GM12878 (cell line): ENCODE results near the gene ALMS1. TPM values are rescaled to one million over a fixed set of nuclear protein-coding genes. Genes with fewer than 3 reads are reported as not detected.

Experiments
- ATAC-seq: fragments of 200-7000 bp; cut with Tn5 transposase; 3 replicates; pipeline ENCODE4 v1.9.1; 2020; ENCODE audit warnings: mild to moderate bottlenecking, moderate library complexity
- BruUV-seq: library from RNA; stranded (reverse); fragments of 400-500 nt; replicated peaks from 2 replicates; lab custom pipeline; 2021; lab: Mats Ljungman, UMichigan
- CTCF ChIA-PET: fragments of 300-600 bp; sonication (Branson Sonifier 250); formaldehyde crosslinking; extraction: SDS; loops from one replicate; lab custom pipeline; 2021; ENCODE audit warnings: inconsistent platforms; lab: Yijun Ruan, JAX
- POLR2A ChIA-PET: fragments of 350-600 bp; formaldehyde crosslinking; extraction: SDS; loops from one replicate; lab custom pipeline; 2021; ENCODE audit warnings: inconsistent platforms; lab: Charles Lee
- RAD21 ChIA-PET: fragments of 300-600 bp; sonication (Branson Sonifier 250); formaldehyde crosslinking; loops from one replicate; lab custom pipeline; 2023; ENCODE audit warnings: antibody characterized with exemption; ENCODE audit not compliant: unreplicated experiment; lab: Charles Lee
- SMC1A ChIA-PET: fragments of 300-600 bp; sonication (Branson Sonifier 250); formaldehyde crosslinking; loops from one replicate; lab custom pipeline; 2023; ENCODE audit not compliant: unreplicated experiment, uncharacterized antibody; lab: Charles Lee
- DNase-seq: peaks from one replicate; pipeline ENCODE4 v3.0.0-alpha.2; 2011; ENCODE audit warnings: low read depth, low spot score
- FAIRE-seq: peaks from 3 replicates; lab custom pipeline; 2011; peaks lifted over from hg19 to GRCh38; lab: Jason Lieb, UNC
- H2AFZ ChIP-seq: 2 replicates; pipeline ENCODE4 v1.6.0; 2011; ENCODE audit warnings: low read depth, low read length, control low read depth; ENCODE audit not compliant: control insufficient read depth
- H3K27ac ChIP-seq: 2 replicates; pipeline ENCODE4 v1.5.1; 2011; ENCODE audit warnings: control low read depth; ENCODE audit not compliant: control insufficient read depth, insufficient read depth
- H3K27me3 ChIP-seq, 2 experiments: replicated peaks in 1 of 2; 2 replicates each; pipeline versions ENCODE4 v1.6.0 to v1.6.1; 2011; ENCODE audit warnings: low read length in 1 of 2; ENCODE audit not compliant: control insufficient read depth in 2 of 2, insufficient read depth in 2 of 2
- H3K36me3 ChIP-seq, 2 experiments: 2 replicates each; pipeline ENCODE4 v1.5.1; 2011; ENCODE audit warnings: low read length in 1 of 2; ENCODE audit not compliant: control insufficient read depth in 2 of 2, insufficient read depth in 2 of 2
- H3K4me1 ChIP-seq: 2 replicates; pipeline ENCODE4 v1.6.1; 2011; ENCODE audit warnings: mild to moderate bottlenecking, low read length, moderate library complexity, mixed read lengths; ENCODE audit not compliant: control insufficient read depth, insufficient read depth
- H3K4me2 ChIP-seq: 2 replicates; pipeline ENCODE4 v1.6.0; 2011; ENCODE audit warnings: control low read depth; ENCODE audit not compliant: control insufficient read depth, insufficient read depth
- H3K4me3 ChIP-seq: fragments of 200-600 bp; sonication (generic); 2 replicates; pipeline ENCODE4 v1.5.1; 2016
- H3K79me2 ChIP-seq: 2 replicates; pipeline ENCODE4 v1.6.0; 2011; ENCODE audit warnings: low read length; ENCODE audit not compliant: control insufficient read depth, insufficient read depth
- H3K9ac ChIP-seq: 2 replicates; pipeline ENCODE4 v1.8.0; 2011; ENCODE audit warnings: low read length, control low read depth, mixed read lengths; ENCODE audit not compliant: control insufficient read depth, insufficient read depth
- H3K9me3 ChIP-seq: replicated peaks from 3 replicates; pipeline ENCODE4 v1.5.1; 2011; ENCODE audit warnings: mild to moderate bottlenecking, low read length; ENCODE audit not compliant: control insufficient read depth, insufficient read depth
- H4K20me1 ChIP-seq: 2 replicates; pipeline ENCODE4 v1.6.0; 2011; ENCODE audit not compliant: control insufficient read depth, insufficient read depth
- HDAC6 ChIP-seq: fragments of 200-600 bp; sonication (generic); IDR thresholded peaks from one replicate; pipeline ENCODE4 v1.8.0; 2017; ENCODE audit warnings: antibody characterized with exemption; ENCODE audit not compliant: unreplicated experiment
- IKZF1 ChIP-seq: fragments of 450-650 bp; conservative IDR thresholded peaks from 2 replicates; pipeline ENCODE4 v1.6.1; 2017; ENCODE audit warnings: antibody characterized with exemption, mild to moderate bottlenecking
- MTA2 ChIP-seq: fragments of 450-650 bp; IDR thresholded peaks from 2 replicates; pipeline ENCODE4 v1.6.1; 2016; ENCODE audit warnings: low read depth, mild to moderate bottlenecking, moderate library complexity
- MTA3 ChIP-seq: IDR thresholded peaks from 2 replicates; pipeline ENCODE4 v1.6.1; 2012; ENCODE audit warnings: low read length, inconsistent platforms, borderline replicate concordance
- NFXL1 ChIP-seq: fragments of 450-650 bp; IDR thresholded peaks from 2 replicates; pipeline ENCODE4 v1.6.1; 2017; ENCODE audit warnings: antibody characterized with exemption, mild to moderate bottlenecking, borderline replicate concordance
- NFYB ChIP-seq: IDR thresholded peaks from 2 replicates; pipeline ENCODE4 v1.6.1; 2011; ENCODE audit warnings: low read depth, mild to moderate bottlenecking, low read length, improper control_type of control experiment, moderate library complexity; ENCODE audit not compliant: insufficient read depth
- POLR2A ChIP-seq: IDR thresholded peaks from 2 replicates; pipeline ENCODE4 v1.6.1; 2011; ENCODE audit warnings: low read depth, mild to moderate bottlenecking, low read length
- POLR2AphosphoS2 ChIP-seq: IDR thresholded peaks from 2 replicates; pipeline ENCODE4 v1.6.1; 2011; ENCODE audit warnings: low read depth, mild to moderate bottlenecking, low read length, improper control_type of control experiment, moderate library complexity
- RAD21 ChIP-seq: IDR thresholded peaks from 2 replicates; pipeline ENCODE4 v1.6.1; 2011; ENCODE audit warnings: mild to moderate bottlenecking, low read depth, low read length, moderate library complexity; ENCODE audit not compliant: insufficient read depth
- RAD51 ChIP-seq: fragments of 450-650 bp; IDR thresholded peaks from 2 replicates; pipeline ENCODE4 v1.6.1; 2016; ENCODE audit warnings: moderate library complexity, mild to moderate bottlenecking, inconsistent platforms
- RELA ChIP-seq: fragments of 450-650 bp; IDR thresholded peaks from 2 replicates; pipeline ENCODE4 v1.8.0; 2014; ENCODE audit warnings: borderline replicate concordance; ENCODE audit not compliant: partially characterized antibody
- SIN3A ChIP-seq: IDR thresholded peaks from 2 replicates; pipeline ENCODE4 v1.6.1; 2012; ENCODE audit warnings: low read depth, low read length, improper control_type of control experiment
- SMC3 ChIP-seq: IDR thresholded peaks from 2 replicates; pipeline ENCODE4 v1.6.1; 2011; ENCODE audit warnings: low read length, improper control_type of control experiment, borderline replicate concordance
- TCF7 ChIP-seq: IDR thresholded peaks from 2 replicates; pipeline ENCODE4 v1.6.1; 2014; ENCODE audit warnings: antibody characterized with exemption, borderline replicate concordance
- WGBS: methylation state at CpG from one replicate; pipeline ENCODE4 v1.1.6; 2016; ENCODE audit warnings: low lambda C conversion rate; ENCODE audit not compliant: insufficient replicate concordance, insufficient coverage; ENCODE audit errors: missing lambda C conversion rate; 5-methylcytosine and 5-hydroxymethylcytosine counted together
- in situ Hi-C: fragments of 300-500 bp; cut with MboI; formaldehyde crosslinking; loops from 9 replicates; pipeline ENCODE4 v1.14.3; 2018; ENCODE audit warnings: mixed read lengths
- intact Hi-C: fragments of 100-400 bp; cut with micrococcal nuclease; formaldehyde crosslinking; loops from one replicate; pipeline ENCODE4 v1.14.2; 2022; ENCODE audit not compliant: unreplicated experiment
- polyA plus RNA-seq, 11 experiments: library from polyadenylated mRNA; depleted of rRNA in 4 of 11; unstranded in 6 of 11; stranded (reverse) in 5 of 11; fragments of >200 nt; fragmentation: Nextera tagmentation in 4 of 11; fragmentation: Illumina TruSeq in 1 of 11; extraction: Ambion mirVana in 4 of 11; extraction: Trizol in 1 of 11; gene quantifications; 1 replicate in 1 of 11; 2 replicates in 10 of 11; pipeline versions ENCODE4 v1.2.1 to v1.2.3, GENCODE V29; 2011 to 2016; ENCODE audit warnings: inconsistent platforms in 2 of 11, missing spikeins in 2 of 11, low read depth in 1 of 11
- total RNA-seq, 4 experiments: library from RNA; depleted of rRNA in 3 of 4; stranded (reverse); fragments of >200 nt in 3 of 4; fragmentation: Illumina TruSeq in 1 of 4; extraction: Trizol in 1 of 4; gene quantifications; 2 replicates each; pipeline versions ENCODE4 v1.2.1 to v1.2.3, GENCODE V29; 2013 to 2021
- TF ChIP-seq, protein P1 (sequence below): fragments of 450-650 bp; IDR thresholded peaks from 2 replicates; pipeline ENCODE4 v1.6.1; 2018; ENCODE audit warnings: borderline replicate concordance, mild to moderate bottlenecking; ENCODE audit not compliant: partially characterized antibody
- TF ChIP-seq, protein P2 (sequence below): fragments of 450-650 bp; IDR thresholded peaks from 2 replicates; pipeline ENCODE4 v1.6.1; 2017; ENCODE audit warnings: mild to moderate bottlenecking, low read depth, inconsistent platforms; ENCODE audit not compliant: poor library complexity, severe bottlenecking
- TF ChIP-seq, protein P3 (sequence below): fragments of 450-650 bp; IDR thresholded peaks from 2 replicates; pipeline ENCODE4 v1.6.1; 2017; ENCODE audit warnings: mild to moderate bottlenecking, moderate library complexity

Gene ALMS1
- total and polyA plus RNA-seq, 10 of the 15 experiments (the other 5 are each of a cell fraction or from before 2014, with no cell fraction given): 1.1 to 25.8 (median 10.6) TPM

DNA sequence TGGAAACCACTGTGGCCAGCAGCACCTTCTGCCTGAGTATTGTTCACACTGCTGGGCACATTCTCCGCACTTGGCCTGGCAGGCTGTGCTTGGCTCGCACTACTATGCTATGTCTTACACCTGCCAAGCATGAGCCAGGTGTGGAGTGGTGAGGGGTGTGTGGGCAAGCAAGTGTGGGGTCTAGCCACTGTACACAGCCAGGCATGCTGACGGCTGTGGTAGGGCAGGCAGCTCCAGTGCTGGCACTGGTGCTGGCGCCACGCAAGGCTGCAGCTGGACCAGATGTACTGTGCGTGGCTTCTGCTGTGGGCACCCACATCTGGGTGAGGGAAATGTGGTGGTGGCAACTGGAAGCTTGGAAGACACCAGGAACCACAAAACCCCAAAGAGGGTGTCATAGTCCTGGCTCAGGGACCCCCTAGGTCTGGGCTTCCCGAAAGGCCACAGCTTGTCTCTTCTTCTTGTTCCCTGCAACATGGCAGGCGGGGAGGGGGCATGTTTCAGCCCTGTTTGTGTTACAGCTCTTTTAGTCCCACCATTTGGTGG, 101.5 kb downstream of the ALMS1 start:
- H3K4me2 ChIP-seq: no peak overlapping the region
- FAIRE-seq: no peak
- no peak overlapping the region for H3K27ac ChIP-seq
- no peaks in the 10 kb centered on the region for H3K27me3 ChIP-seq
- no peak overlapping the region for H3K9ac ChIP-seq
- in situ Hi-C loops: no loop called here
- no peaks in the 10 kb centered on the region for H3K4me1 ChIP-seq
- H2AFZ ChIP-seq: no peak overlapping the region
- DNase-seq: no peak
- POLR2A ChIA-PET: no interaction called here
- no TSS peak for BruUV-seq
- ATAC-seq: no peak
- no peaks in the 10 kb centered on the region for H3K79me2 ChIP-seq
- CTCF ChIA-PET: no interaction called here
- no peaks in the 10 kb centered on the region for H4K20me1 ChIP-seq
- H3K4me3 ChIP-seq: no peak overlapping the region
- 97% methylated on average over 8 of the region's 8 CpGs for WGBS
- RAD21 ChIA-PET: no interaction called here
- SMC1A ChIA-PET: no interaction called here
- H3K9me3 ChIP-seq: peaks cover 7% of the 10 kb centered on the region; the same call in 2 of the 3 replicates
- H3K36me3 ChIP-seq: peaks cover 0 to 2% of the 10 kb centered on the region in 2 experiments; a peak in 2 of 4 replicates
- intact Hi-C loops: no loop called here
- TF ChIP-seq MTA2 (no peak), RELA (no peak), NFXL1 (no peak), SMC3 (no peak), POLR2A (no peak), SIN3A (no peak), MTA3 (no peak), IKZF1 (no peak), TCF7 (no peak), NFYB (no peak), RAD51 (no peak), RAD21 (no peak), POLR2AphosphoS2 (no peak), HDAC6 (no peak)
- TF ChIP-seq, protein P1, sequence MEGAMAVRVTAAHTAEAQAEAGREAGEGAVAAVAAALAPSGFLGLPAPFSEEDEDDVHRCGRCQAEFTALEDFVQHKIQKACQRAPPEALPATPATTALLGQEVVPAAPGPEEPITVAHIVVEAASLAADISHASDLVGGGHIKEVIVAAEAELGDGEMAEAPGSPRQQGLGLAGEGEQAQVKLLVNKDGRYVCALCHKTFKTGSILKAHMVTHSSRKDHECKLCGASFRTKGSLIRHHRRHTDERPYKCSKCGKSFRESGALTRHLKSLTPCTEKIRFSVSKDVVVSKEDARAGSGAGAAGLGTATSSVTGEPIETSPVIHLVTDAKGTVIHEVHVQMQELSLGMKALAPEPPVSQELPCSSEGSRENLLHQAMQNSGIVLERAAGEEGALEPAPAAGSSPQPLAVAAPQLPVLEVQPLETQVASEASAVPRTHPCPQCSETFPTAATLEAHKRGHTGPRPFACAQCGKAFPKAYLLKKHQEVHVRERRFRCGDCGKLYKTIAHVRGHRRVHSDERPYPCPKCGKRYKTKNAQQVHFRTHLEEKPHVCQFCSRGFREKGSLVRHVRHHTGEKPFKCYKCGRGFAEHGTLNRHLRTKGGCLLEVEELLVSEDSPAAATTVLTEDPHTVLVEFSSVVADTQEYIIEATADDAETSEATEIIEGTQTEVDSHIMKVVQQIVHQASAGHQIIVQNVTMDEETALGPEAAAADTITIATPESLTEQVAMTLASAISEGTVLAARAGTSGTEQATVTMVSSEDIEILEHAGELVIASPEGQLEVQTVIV: no peak
- TF ChIP-seq, protein P2, sequence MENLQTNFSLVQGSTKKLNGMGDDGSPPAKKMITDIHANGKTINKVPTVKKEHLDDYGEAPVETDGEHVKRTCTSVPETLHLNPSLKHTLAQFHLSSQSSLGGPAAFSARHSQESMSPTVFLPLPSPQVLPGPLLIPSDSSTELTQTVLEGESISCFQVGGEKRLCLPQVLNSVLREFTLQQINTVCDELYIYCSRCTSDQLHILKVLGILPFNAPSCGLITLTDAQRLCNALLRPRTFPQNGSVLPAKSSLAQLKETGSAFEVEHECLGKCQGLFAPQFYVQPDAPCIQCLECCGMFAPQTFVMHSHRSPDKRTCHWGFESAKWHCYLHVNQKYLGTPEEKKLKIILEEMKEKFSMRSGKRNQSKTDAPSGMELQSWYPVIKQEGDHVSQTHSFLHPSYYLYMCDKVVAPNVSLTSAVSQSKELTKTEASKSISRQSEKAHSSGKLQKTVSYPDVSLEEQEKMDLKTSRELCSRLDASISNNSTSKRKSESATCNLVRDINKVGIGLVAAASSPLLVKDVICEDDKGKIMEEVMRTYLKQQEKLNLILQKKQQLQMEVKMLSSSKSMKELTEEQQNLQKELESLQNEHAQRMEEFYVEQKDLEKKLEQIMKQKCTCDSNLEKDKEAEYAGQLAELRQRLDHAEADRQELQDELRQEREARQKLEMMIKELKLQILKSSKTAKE: no peak
- TF ChIP-seq, protein P3, sequence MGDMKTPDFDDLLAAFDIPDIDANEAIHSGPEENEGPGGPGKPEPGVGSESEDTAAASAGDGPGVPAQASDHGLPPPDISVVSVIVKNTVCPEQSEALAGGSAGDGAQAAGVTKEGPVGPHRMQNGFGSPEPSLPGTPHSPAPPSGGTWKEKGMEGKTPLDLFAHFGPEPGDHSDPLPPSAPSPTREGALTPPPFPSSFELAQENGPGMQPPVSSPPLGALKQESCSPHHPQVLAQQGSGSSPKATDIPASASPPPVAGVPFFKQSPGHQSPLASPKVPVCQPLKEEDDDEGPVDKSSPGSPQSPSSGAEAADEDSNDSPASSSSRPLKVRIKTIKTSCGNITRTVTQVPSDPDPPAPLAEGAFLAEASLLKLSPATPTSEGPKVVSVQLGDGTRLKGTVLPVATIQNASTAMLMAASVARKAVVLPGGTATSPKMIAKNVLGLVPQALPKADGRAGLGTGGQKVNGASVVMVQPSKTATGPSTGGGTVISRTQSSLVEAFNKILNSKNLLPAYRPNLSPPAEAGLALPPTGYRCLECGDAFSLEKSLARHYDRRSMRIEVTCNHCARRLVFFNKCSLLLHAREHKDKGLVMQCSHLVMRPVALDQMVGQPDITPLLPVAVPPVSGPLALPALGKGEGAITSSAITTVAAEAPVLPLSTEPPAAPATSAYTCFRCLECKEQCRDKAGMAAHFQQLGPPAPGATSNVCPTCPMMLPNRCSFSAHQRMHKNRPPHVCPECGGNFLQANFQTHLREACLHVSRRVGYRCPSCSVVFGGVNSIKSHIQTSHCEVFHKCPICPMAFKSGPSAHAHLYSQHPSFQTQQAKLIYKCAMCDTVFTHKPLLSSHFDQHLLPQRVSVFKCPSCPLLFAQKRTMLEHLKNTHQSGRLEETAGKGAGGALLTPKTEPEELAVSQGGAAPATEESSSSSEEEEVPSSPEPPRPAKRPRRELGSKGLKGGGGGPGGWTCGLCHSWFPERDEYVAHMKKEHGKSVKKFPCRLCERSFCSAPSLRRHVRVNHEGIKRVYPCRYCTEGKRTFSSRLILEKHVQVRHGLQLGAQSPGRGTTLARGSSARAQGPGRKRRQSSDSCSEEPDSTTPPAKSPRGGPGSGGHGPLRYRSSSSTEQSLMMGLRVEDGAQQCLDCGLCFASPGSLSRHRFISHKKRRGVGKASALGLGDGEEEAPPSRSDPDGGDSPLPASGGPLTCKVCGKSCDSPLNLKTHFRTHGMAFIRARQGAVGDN: no peak
